Activated naive CD8-positive, alpha-beta T cell treated with anti-CD3 and anti-CD28 coated beads for 36 hours (primary cell): Measurements from ENCODE around the gene ZG16B. TPM values are rescaled to one million over a fixed set of nuclear protein-coding genes. Genes with fewer than 3 reads are reported as not detected.

Experiments
- DNase-seq: peaks from one replicate; pipeline ENCODE4 v3.0.0; 2021
- H3K27ac Mint-ChIP-seq: one replicate; pipeline ENCODE4 v1.8.0; 2022; ENCODE audit warnings: mild to moderate bottlenecking, moderate library complexity, mixed read lengths
- H3K27me3 Mint-ChIP-seq: one replicate; pipeline ENCODE4 v1.8.0; 2022; ENCODE audit warnings: mild to moderate bottlenecking, mixed read lengths
- H3K36me3 Mint-ChIP-seq: one replicate; pipeline ENCODE4 v1.8.0; 2021; ENCODE audit warnings: mild to moderate bottlenecking, mixed read lengths
- H3K4me1 Mint-ChIP-seq: one replicate; pipeline ENCODE4 v1.8.0; 2021; ENCODE audit warnings: mixed read lengths
- H3K4me3 Mint-ChIP-seq: one replicate; pipeline ENCODE4 v1.8.0; 2022; ENCODE audit warnings: mild to moderate bottlenecking, moderate library complexity, mixed read lengths
- H3K9me3 Mint-ChIP-seq: one replicate; pipeline ENCODE4 v1.8.0; 2022; ENCODE audit warnings: mixed read lengths
- total RNA-seq, 2 experiments: library from RNA; stranded (reverse); gene quantifications; one replicate each; pipeline ENCODE4 v1.2.3, GENCODE V29; 2021

Gene ZG16B
- total RNA-seq, 2 experiments from 2014 or later: 1.1 to 1.6 TPM

GRCh38 chr16:2841606-2842339 is 11.7 kb downstream of the ZG16B start:
- no peak for DNase-seq
- H3K27ac Mint-ChIP-seq: peak overlapping the region; percentile 87
- H3K9me3 Mint-ChIP-seq: peaks cover 3% of the 10 kb centered on the region
- H3K27me3 Mint-ChIP-seq: no peaks in the 10 kb centered on the region
- H3K36me3 Mint-ChIP-seq: peaks cover 5% of the 10 kb centered on the region
- H3K4me1 Mint-ChIP-seq: peaks cover 30% of the 10 kb centered on the region
- peak overlapping the region; percentile 83 for H3K4me3 Mint-ChIP-seq

GRCh38 chr16:2842340-2843000 is 12.4 kb downstream of the ZG16B start:
- H3K27me3 Mint-ChIP-seq: no peaks in the 10 kb centered on the region
- H3K36me3 Mint-ChIP-seq: peaks cover 5% of the 10 kb centered on the region
- H3K4me1 Mint-ChIP-seq: peaks cover 34% of the 10 kb centered on the region

GRCh38 chr16:2843526-2843925 is 13.4 kb downstream of the ZG16B start:
- Mint-ChIP-seq H3K36me3 (peaks cover 5% of the 10 kb centered on the region), H3K4me3 (no peak overlapping the region), H3K27ac (no peak overlapping the region), H3K4me1 (peaks cover 34% of the 10 kb centered on the region), H3K27me3 (no peaks in the 10 kb centered on the region), H3K9me3 (peaks cover 4% of the 10 kb centered on the region)
- DNase-seq: no peak

More at GRCh38 chr16:2842340-2843000, 12.4 kb downstream of the ZG16B start:
- Mint-ChIP-seq H3K4me3 (peak overlapping the region; percentile 83), H3K27ac (peak overlapping the region; percentile 87), H3K9me3 (peaks cover 3% of the 10 kb centered on the region)
- peak; percentile 87 for DNase-seq

GRCh38 chr16:2845116-2845515 is 15.0 kb downstream of the ZG16B start:
- Mint-ChIP-seq H3K27ac (no peak overlapping the region), H3K27me3 (peaks cover 3% of the 10 kb centered on the region), H3K4me3 (no peak overlapping the region), H3K4me1 (peaks cover 24% of the 10 kb centered on the region), H3K9me3 (peaks cover 4% of the 10 kb centered on the region), H3K36me3 (peaks cover 5% of the 10 kb centered on the region)
- DNase-seq: no peak

- Mint-ChIP-seq H3K4me1 (peaks cover 19% of the 10 kb centered on the region), H3K36me3 (peaks cover 5% of the 10 kb centered on the region), H3K27ac (peak overlapping the region; percentile 73), H3K4me3 (no peak overlapping the region), H3K9me3 (peaks cover 4% of the 10 kb centered on the region), H3K27me3 (peaks cover 10% of the 10 kb centered on the region)
- no peak for DNase-seq
These were observed 16.6 kb downstream of the ZG16B start for GRCh38 chr16:2846511-2847310.

- Mint-ChIP-seq H3K9me3 (peaks cover 3% of the 10 kb centered on the region), H3K27me3 (peaks cover 12% of the 10 kb centered on the region), H3K4me1 (peaks cover 12% of the 10 kb centered on the region), H3K27ac (no peak overlapping the region), H3K36me3 (peaks cover under 1% of the 10 kb centered on the region), H3K4me3 (no peak overlapping the region)
- DNase-seq: no peak
These were observed 19.0 kb downstream of the ZG16B start for GRCh38 chr16:2848933-2849725.

- Mint-ChIP-seq H3K4me1 (peaks cover under 1% of the 10 kb centered on the region), H3K36me3 (peaks cover 2% of the 10 kb centered on the region), H3K4me3 (no peak overlapping the region), H3K27me3 (peaks cover 15% of the 10 kb centered on the region), H3K9me3 (peaks cover 10% of the 10 kb centered on the region), H3K27ac (no peak overlapping the region)
- no peak for DNase-seq
These were observed 22.1 kb downstream of the ZG16B start for GRCh38 chr16:2852003-2852730.

- Mint-ChIP-seq H3K9me3 (peaks cover 8% of the 10 kb centered on the region), H3K27ac (no peak overlapping the region), H3K27me3 (peaks cover 19% of the 10 kb centered on the region), H3K4me3 (no peak overlapping the region), H3K36me3 (peaks cover 2% of the 10 kb centered on the region), H3K4me1 (peaks cover 5% of the 10 kb centered on the region)
- DNase-seq: no peak
These were observed 22.8 kb downstream of the ZG16B start for GRCh38 chr16:2852731-2853507.

GRCh38 chr16:2853531-2854073 is 23.5 kb downstream of the ZG16B start:
- H3K4me1 Mint-ChIP-seq: peaks cover 5% of the 10 kb centered on the region
- peaks cover 19% of the 10 kb centered on the region for H3K27me3 Mint-ChIP-seq
- no peak for DNase-seq
- H3K36me3 Mint-ChIP-seq: peaks cover 2% of the 10 kb centered on the region
- H3K4me3 Mint-ChIP-seq: no peak overlapping the region
- peaks cover 8% of the 10 kb centered on the region for H3K9me3 Mint-ChIP-seq
- H3K27ac Mint-ChIP-seq: no peak overlapping the region

- H3K4me1 Mint-ChIP-seq: peaks cover 5% of the 10 kb centered on the region
- DNase-seq: no peak
- no peak overlapping the region for H3K27ac Mint-ChIP-seq
- peaks cover 8% of the 10 kb centered on the region for H3K9me3 Mint-ChIP-seq
- H3K4me3 Mint-ChIP-seq: no peak overlapping the region
- peaks cover 23% of the 10 kb centered on the region for H3K27me3 Mint-ChIP-seq
- H3K36me3 Mint-ChIP-seq: peaks cover 2% of the 10 kb centered on the region
These were observed 24.7 kb downstream of the ZG16B start for GRCh38 chr16:2854700-2855309.

GRCh38 chr16:2855536-2855935 is 25.4 kb downstream of the ZG16B start:
- Mint-ChIP-seq H3K4me1 (peaks cover 5% of the 10 kb centered on the region), H3K4me3 (no peak overlapping the region), H3K27me3 (peaks cover 19% of the 10 kb centered on the region), H3K36me3 (peaks cover 2% of the 10 kb centered on the region), H3K27ac (no peak overlapping the region), H3K9me3 (peaks cover 8% of the 10 kb centered on the region)
- no peak for DNase-seq

- no peak overlapping the region for H3K4me3 Mint-ChIP-seq
- DNase-seq: no peak
- peaks cover 2% of the 10 kb centered on the region for H3K36me3 Mint-ChIP-seq
- H3K9me3 Mint-ChIP-seq: peaks cover 10% of the 10 kb centered on the region
- peaks cover 5% of the 10 kb centered on the region for H3K4me1 Mint-ChIP-seq
- peaks cover 20% of the 10 kb centered on the region for H3K27me3 Mint-ChIP-seq
- H3K27ac Mint-ChIP-seq: no peak overlapping the region
These were observed 26.1 kb downstream of the ZG16B start for GRCh38 chr16:2856061-2856670.
